Endodermal cell (in vitro differentiated cells): ENCODE data around the gene LRP10. TPM values are rescaled to one million over a fixed set of nuclear protein-coding genes. Genes with fewer than 3 reads are reported as not detected.

Source experiments
- DNase-seq: peaks from one replicate; pipeline ENCODE4 v3.0.0-alpha.2; 2017
- H3K27ac ChIP-seq: 2 replicates; pipeline ENCODE4 v1.5.1; 2013; ENCODE audit warnings: mild to moderate bottlenecking, low read depth, low read length, moderate library complexity
- H3K27me3 ChIP-seq: 2 replicates; pipeline ENCODE4 v1.6.1; 2013; ENCODE audit warnings: mild to moderate bottlenecking, low read length, moderate library complexity; ENCODE audit not compliant: insufficient read depth, control insufficient read depth, poor library complexity, severe bottlenecking
- H3K36me3 ChIP-seq: 2 replicates; pipeline ENCODE4 v1.7.0; 2013; ENCODE audit warnings: mild to moderate bottlenecking, low read length, moderate library complexity; ENCODE audit not compliant: control insufficient read depth, insufficient read depth
- H3K4me1 ChIP-seq: one replicate; pipeline ENCODE4 v1.7.0; 2013; ENCODE audit warnings: low read length; ENCODE audit not compliant: control insufficient read depth, insufficient read depth
- H3K4me3 ChIP-seq: 2 replicates; pipeline ENCODE4 v1.5.1; 2013; ENCODE audit warnings: mild to moderate bottlenecking, low read length, moderate library complexity
- H3K9ac ChIP-seq: 2 replicates; pipeline ENCODE4 v1.6.1; 2013; ENCODE audit warnings: mild to moderate bottlenecking, low read length, moderate library complexity; ENCODE audit not compliant: poor library complexity, severe bottlenecking; ENCODE audit errors: extremely low read depth
- H3K9me3 ChIP-seq: 2 replicates; pipeline ENCODE4 v1.6.1; 2013; ENCODE audit warnings: mild to moderate bottlenecking, low read length, moderate library complexity; ENCODE audit not compliant: control insufficient read depth
- H3K27ac Mint-ChIP-seq: 2 replicates; pipeline ENCODE4 v1.8.0; 2020; ENCODE audit warnings: mixed read lengths
- H3K27me3 Mint-ChIP-seq: 2 replicates; pipeline ENCODE4 v1.8.0; 2021; ENCODE audit warnings: mild to moderate bottlenecking, mixed read lengths; ENCODE audit not compliant: insufficient read depth
- H3K36me3 Mint-ChIP-seq: 2 replicates; pipeline ENCODE4 v1.8.0; 2020; ENCODE audit warnings: low read depth, mixed read lengths
- H3K4me1 Mint-ChIP-seq: 2 replicates; pipeline ENCODE4 v1.8.0; 2020; ENCODE audit warnings: mixed read lengths
- H3K4me3 Mint-ChIP-seq: 2 replicates; pipeline ENCODE4 v1.8.0; 2020; ENCODE audit warnings: mild to moderate bottlenecking, moderate library complexity, mixed read lengths
- H3K9me3 Mint-ChIP-seq: 2 replicates; pipeline ENCODE4 v1.8.0; 2020; ENCODE audit warnings: mild to moderate bottlenecking, mixed read lengths
- CTCF ChIP-seq: fragments of 200-600 bp; sonication (generic); conservative IDR thresholded peaks from 2 replicates; pipeline ENCODE4 v1.5.0; 2021; ENCODE audit warnings: antibody characterized with exemption, mild to moderate bottlenecking
- WGBS, 2 experiments: methylation state at CpG; one replicate each; pipeline versions ENCODE4 v1.1.5 to v1.1.7; 2013; ENCODE audit warnings: missing lambda C conversion rate in 2 of 2, mixed read lengths in 1 of 2; ENCODE audit not compliant: insufficient coverage in 1 of 2, insufficient read length in 1 of 2; 5-methylcytosine and 5-hydroxymethylcytosine counted together
- total RNA-seq, 2 donors: library from RNA; stranded (reverse); fragmentation: NEBNext Ultra II Directional in 1 of 2; extraction: Animal tissue kit (Norgen Biotek cat#: 25700) in 1 of 2; gene quantifications; 2 replicates in 1 of 2; 3 replicates in 1 of 2; pipeline ENCODE4 v1.2.1, GENCODE V29; 2021

Gene LRP10
- total RNA-seq, 2 donors from 2014 or later, result 28.9 to 41.5 TPM

- no peak for TF ChIP-seq CTCF
- peaks cover 28% of the 10 kb centered on the region for H3K36me3 Mint-ChIP-seq
- DNase-seq, result no peak
- peaks cover 2% of the 10 kb centered on the region for H3K27me3 Mint-ChIP-seq
- H3K4me3 Mint-ChIP-seq, result no peak overlapping the region
- peaks cover 25% of the 10 kb centered on the region for H3K4me1 Mint-ChIP-seq
- no peaks in the 10 kb centered on the region for H3K27me3 ChIP-seq
- no peaks in the 10 kb centered on the region for H3K9me3 Mint-ChIP-seq
- WGBS, 2 experiments, result 93 to 98% methylated on average over 7 to 8 of the region's 8 CpGs
- H3K36me3 ChIP-seq, result peaks cover 36% of the 10 kb centered on the region
- H3K4me3 ChIP-seq, result no peak overlapping the region
- H3K9ac ChIP-seq, result no peak overlapping the region
- H3K27ac ChIP-seq, result no peak overlapping the region
- H3K4me1 ChIP-seq, result peaks cover 13% of the 10 kb centered on the region
- peak overlapping the region; percentile 23 for H3K27ac Mint-ChIP-seq
- H3K9me3 ChIP-seq, result no peaks in the 10 kb centered on the region
Measured at GRCh38 chr14:22878271-22879246, 7.0 kb downstream of the LRP10 start.

- Histone ChIP-seq H3K27me3 (peaks cover 4% of the 10 kb centered on the region), H3K9me3 (no peaks in the 10 kb centered on the region), H3K9ac (peak overlapping the region; percentile 47), H3K36me3 (peaks cover 5% of the 10 kb centered on the region), H3K27ac (peak overlapping the region; percentile 85), H3K4me1 (peaks cover 14% of the 10 kb centered on the region), H3K4me3 (no peak overlapping the region)
- Mint-ChIP-seq H3K36me3 (peaks cover 11% of the 10 kb centered on the region), H3K27me3 (peaks cover 26% of the 10 kb centered on the region), H3K27ac (no peak overlapping the region), H3K4me1 (peaks cover 34% of the 10 kb centered on the region), H3K4me3 (no peak overlapping the region), H3K9me3 (peaks cover 2% of the 10 kb centered on the region)
- no peak for TF ChIP-seq CTCF
- no peak for DNase-seq
- WGBS, 2 experiments, result 63 to 76% methylated on average over 5 to 7 of the region's 7 CpGs
Measured at GRCh38 chr14:22882064-22882463, 10.5 kb downstream of the LRP10 start.

- 44 to 55% methylated on average over 4 to 6 of the region's 6 CpGs for WGBS, 2 experiments
- Mint-ChIP-seq H3K36me3 (peaks cover 9% of the 10 kb centered on the region), H3K9me3 (peaks cover 2% of the 10 kb centered on the region), H3K27me3 (peaks cover 26% of the 10 kb centered on the region), H3K4me3 (peak overlapping the region; percentile 49), H3K27ac (peak overlapping the region; percentile 93), H3K4me1 (peaks cover 34% of the 10 kb centered on the region)
- no peak for TF ChIP-seq CTCF
- H3K4me3 ChIP-seq, result peak overlapping the region; percentile 27
- peaks cover 16% of the 10 kb centered on the region for H3K4me1 ChIP-seq
- H3K9me3 ChIP-seq, result no peaks in the 10 kb centered on the region
- peak overlapping the region; percentile 47 for H3K9ac ChIP-seq
- H3K27ac ChIP-seq, result peak overlapping the region; percentile 85
- H3K36me3 ChIP-seq, result peaks cover 5% of the 10 kb centered on the region
- peak; percentile 86 for DNase-seq
- H3K27me3 ChIP-seq, result peaks cover 4% of the 10 kb centered on the region
Measured at GRCh38 chr14:22882529-22883172, 11.1 kb downstream of the LRP10 start.
